ENCODE measurements around the gene NAV2.

NAV2 gene

DNA sequence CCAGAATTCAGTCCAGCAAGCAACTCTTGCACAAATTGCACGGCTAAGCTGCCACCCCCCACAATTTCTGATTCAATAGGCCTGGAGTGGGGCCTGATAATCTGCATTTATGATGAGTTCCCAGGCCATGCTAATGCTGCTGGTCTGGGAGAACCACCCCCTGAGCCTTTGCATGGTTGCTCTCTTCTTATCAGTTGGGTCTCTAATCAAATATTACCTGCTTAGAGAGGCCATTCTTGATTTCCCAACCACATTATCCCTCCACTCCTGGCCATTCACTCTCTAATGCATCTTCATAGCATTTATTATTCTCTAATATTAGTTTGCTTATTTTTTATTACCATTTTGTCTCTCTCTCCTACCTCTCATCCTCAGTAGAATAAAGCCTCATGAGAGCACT lies 99.5 kb downstream of the NAV2 start:
- Histone ChIP-seq H3K4me3 (ENCODE audit: low read depth, low read length) (no peak overlapping the region), H3K27me3 (ENCODE audit: control insufficient read depth, insufficient read depth, low read length) (no peaks in the 10 kb centered on the region), H3K4me1 (ENCODE audit: control insufficient read depth, insufficient read depth, low read length) (peaks cover 87% of the 10 kb centered on the region), H3K27ac (ENCODE audit: low read depth, low read length) (no peak overlapping the region), H3K9ac (ENCODE audit: low read depth, low read length) (no peak overlapping the region), H3K36me3 (ENCODE audit: control insufficient read depth, insufficient read depth, low read length) (no peaks in the 10 kb centered on the region), H3K9me3 (ENCODE audit: control insufficient read depth, insufficient read depth, low read length) (no peaks in the 10 kb centered on the region)

DNA sequence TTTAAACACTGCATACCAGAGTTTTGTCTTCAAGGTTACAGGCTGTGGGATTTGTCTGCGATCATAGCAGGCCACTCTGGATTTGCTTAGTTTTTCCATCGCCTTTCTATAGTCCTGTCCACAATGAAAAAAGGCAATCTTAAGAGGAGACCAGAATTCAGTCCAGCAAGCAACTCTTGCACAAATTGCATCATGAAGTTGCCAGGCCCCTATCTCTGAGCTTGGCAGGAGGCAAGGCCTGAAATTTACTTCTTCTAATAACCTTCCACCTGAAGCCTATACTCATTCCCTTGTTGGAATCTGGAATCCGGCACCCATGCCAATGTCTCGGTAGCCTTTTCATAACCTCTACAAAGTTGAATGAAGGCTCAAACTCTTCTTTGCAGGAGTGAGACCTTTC lies 100.1 kb downstream of the NAV2 start:
- no peaks in the 10 kb centered on the region for H3K36me3 ChIP-seq (ENCODE audit: control insufficient read depth, insufficient read depth, low read length)
- no peak overlapping the region for H3K9ac ChIP-seq (ENCODE audit: low read depth, low read length)
- no peaks in the 10 kb centered on the region for H3K9me3 ChIP-seq (ENCODE audit: control insufficient read depth, insufficient read depth, low read length)
- no peak overlapping the region for H3K4me3 ChIP-seq (ENCODE audit: low read depth, low read length)
- H3K27ac ChIP-seq (ENCODE audit: low read depth, low read length): no peak overlapping the region
- peaks cover 84% of the 10 kb centered on the region for H3K4me1 ChIP-seq (ENCODE audit: control insufficient read depth, insufficient read depth, low read length)
- H3K27me3 ChIP-seq (ENCODE audit: control insufficient read depth, insufficient read depth, low read length): no peaks in the 10 kb centered on the region

DNA sequence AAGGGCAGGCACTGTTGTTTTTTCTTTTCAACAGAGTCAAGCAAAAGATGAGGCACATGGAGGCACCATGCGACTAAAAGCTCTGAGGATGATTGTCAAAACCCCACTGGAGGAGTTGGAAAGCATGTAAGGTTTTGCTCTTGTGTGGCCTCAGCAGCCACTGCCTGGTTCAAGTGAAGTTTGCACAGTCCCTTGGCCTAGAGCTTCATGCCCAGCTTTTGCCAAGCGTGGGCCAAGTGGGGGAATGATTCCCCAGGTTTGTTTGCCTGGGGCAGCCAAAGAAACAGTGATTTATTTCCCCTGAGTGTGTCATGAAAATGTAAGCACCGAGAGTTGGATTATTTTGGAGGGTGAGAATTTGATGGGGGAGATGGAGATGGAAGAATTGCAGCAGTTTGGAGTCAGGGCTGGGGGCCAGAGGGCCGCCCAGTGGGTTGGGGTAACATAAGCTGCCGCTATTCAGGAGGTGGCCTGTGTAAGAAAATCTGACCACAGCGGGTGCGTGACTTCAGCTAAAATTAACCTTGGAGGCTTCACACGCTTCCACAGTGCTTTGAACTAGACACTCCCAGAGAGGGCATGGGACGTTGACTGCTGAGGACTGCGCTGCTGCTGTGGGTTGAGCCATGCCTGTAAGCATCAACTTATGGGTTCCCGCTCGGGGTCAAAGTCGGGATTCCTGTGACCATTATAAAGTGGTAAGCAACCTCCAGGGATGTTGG lies 100.7 kb downstream of the NAV2 start:
- H3K4me3 ChIP-seq (ENCODE audit: low read depth, low read length): no peak overlapping the region
- no peaks in the 10 kb centered on the region for H3K36me3 ChIP-seq (ENCODE audit: control insufficient read depth, insufficient read depth, low read length)
- H3K27ac ChIP-seq (ENCODE audit: low read depth, low read length): no peak overlapping the region
- H3K4me1 ChIP-seq (ENCODE audit: control insufficient read depth, insufficient read depth, low read length): peaks cover 82% of the 10 kb centered on the region
- no peaks in the 10 kb centered on the region for H3K9me3 ChIP-seq (ENCODE audit: control insufficient read depth, insufficient read depth, low read length)
- H3K9ac ChIP-seq (ENCODE audit: low read depth, low read length): no peak overlapping the region
- no peaks in the 10 kb centered on the region for H3K27me3 ChIP-seq (ENCODE audit: control insufficient read depth, insufficient read depth, low read length)

DNA sequence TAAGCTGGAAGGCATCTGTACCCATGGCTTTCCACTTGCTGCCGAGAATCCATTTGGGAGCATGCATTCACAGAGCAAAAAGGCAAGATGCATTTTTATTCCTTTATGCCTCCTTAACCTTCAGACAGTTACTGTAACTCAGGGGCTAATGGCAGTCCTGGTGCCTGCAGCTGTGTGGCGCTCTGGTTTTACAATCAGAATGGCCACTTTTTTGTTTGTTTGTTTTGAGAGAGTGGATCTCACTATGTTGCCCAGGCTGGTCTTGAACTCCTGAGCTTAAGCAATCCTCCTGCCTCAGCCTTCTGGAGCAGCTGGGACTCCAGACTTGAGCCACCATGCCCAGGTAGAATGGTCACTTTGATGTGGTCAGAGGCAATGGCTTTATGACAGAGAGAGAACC lies 101.8 kb downstream of the NAV2 start:
- Histone ChIP-seq H3K9me3 (ENCODE audit: control insufficient read depth, insufficient read depth, low read length) (no peaks in the 10 kb centered on the region), H3K4me3 (ENCODE audit: low read depth, low read length) (no peak overlapping the region), H3K9ac (ENCODE audit: low read depth, low read length) (no peak overlapping the region), H3K27ac (ENCODE audit: low read depth, low read length) (peak overlapping the region; percentile 23), H3K4me1 (ENCODE audit: control insufficient read depth, insufficient read depth, low read length) (peaks cover 84% of the 10 kb centered on the region), H3K27me3 (ENCODE audit: control insufficient read depth, insufficient read depth, low read length) (no peaks in the 10 kb centered on the region), H3K36me3 (ENCODE audit: control insufficient read depth, insufficient read depth, low read length) (no peaks in the 10 kb centered on the region)

DNA sequence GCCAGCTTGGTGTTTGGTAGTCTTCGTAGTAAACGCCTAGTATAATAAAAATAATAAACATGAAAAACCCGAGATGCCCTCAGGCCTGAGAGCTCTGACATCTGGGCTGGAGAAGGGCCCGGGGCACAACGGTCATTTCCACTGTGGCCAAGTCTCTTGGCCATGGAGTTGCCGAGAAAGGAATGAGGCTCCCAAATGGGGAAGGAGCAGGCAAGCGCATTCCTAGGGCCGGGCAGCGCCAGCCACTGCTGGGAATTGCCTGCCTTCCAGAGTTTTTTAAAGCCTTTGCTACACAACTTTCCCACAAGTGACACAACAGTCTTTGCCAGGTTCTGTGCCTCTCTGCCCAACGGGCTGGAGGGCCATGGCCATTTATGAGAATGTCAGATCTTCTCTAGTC lies 103.4 kb downstream of the NAV2 start:
- peaks cover 76% of the 10 kb centered on the region for H3K4me1 ChIP-seq (ENCODE audit: control insufficient read depth, insufficient read depth, low read length)

DNA sequence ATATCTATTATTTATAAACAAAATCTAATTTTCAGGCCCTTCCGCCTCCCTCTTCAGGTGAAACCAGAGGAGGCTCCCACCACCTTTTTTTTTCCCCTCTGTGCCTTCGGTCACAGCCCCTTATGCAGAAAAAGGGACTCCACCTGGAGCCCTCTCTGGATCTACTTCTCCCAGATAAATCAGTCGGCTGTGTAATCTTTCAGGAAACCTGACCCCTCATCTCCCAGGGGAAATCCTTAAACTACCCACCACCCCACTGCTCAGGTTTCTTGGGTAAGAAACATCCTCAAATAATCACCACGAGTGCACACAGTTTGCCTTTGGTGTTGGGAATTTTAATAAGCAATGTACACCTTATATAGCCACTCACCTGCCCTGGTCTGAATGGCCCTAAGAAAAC lies 104.2 kb downstream of the NAV2 start:
- peak overlapping the region; percentile 33; the same call in 1 of the 2 replicates for H3K9ac ChIP-seq (ENCODE audit: low read depth, low read length)
- peaks cover 68% of the 10 kb centered on the region for H3K4me1 ChIP-seq (ENCODE audit: control insufficient read depth, insufficient read depth, low read length)
- H3K36me3 ChIP-seq (ENCODE audit: control insufficient read depth, insufficient read depth, low read length): peaks cover 14% of the 10 kb centered on the region; the same call in 1 of the 2 replicates
- no peaks in the 10 kb centered on the region for H3K9me3 ChIP-seq (ENCODE audit: control insufficient read depth, insufficient read depth, low read length)
- peak overlapping the region; percentile 4 for H3K4me3 ChIP-seq (ENCODE audit: low read depth, low read length)
- H3K27me3 ChIP-seq (ENCODE audit: control insufficient read depth, insufficient read depth, low read length): no peaks in the 10 kb centered on the region
- H3K27ac ChIP-seq (ENCODE audit: low read depth, low read length): peak overlapping the region; percentile 95

More for the DNA sequence above, 103.4 kb downstream of the NAV2 start:
- Histone ChIP-seq H3K27me3 (ENCODE audit: control insufficient read depth, insufficient read depth, low read length) (no peaks in the 10 kb centered on the region), H3K9me3 (ENCODE audit: control insufficient read depth, insufficient read depth, low read length) (no peaks in the 10 kb centered on the region), H3K4me3 (ENCODE audit: low read depth, low read length) (peak overlapping the region; percentile 4; the same call in 1 of the 2 replicates), H3K36me3 (ENCODE audit: control insufficient read depth, insufficient read depth, low read length) (peaks cover 10% of the 10 kb centered on the region; the same call in 1 of the 2 replicates), H3K9ac (ENCODE audit: low read depth, low read length) (peak overlapping the region; percentile 33), H3K27ac (ENCODE audit: low read depth, low read length) (peak overlapping the region; percentile 95)

DNA sequence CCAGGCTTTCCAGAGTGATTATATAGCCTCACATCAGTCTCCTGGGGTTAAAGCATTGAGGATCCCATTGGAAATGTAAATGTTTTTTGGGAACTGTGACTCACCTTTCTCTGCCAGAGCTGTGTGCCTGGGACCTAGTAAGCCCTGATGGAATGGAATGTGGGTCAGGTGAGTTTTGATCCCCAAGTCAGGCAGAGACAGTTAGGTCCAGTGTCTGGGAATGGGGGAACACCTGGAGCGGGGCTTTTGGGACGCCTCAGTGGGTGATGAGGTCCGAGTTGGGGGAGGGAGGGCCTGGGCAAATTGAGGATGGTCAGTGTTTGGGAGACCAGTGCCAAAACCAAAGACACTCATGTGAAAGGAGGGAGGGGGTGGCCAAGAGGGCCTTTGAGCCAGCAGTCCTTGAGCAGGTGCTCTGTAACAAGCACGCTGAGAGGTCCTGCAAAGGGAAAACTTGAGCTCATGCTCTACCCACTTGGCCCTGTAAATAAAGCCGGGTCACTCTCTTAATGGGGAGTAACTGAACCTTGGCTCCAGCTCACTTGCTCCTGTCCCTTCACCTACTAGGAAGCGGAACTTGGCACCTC lies 104.7 kb downstream of the NAV2 start:
- H3K9ac ChIP-seq (ENCODE audit: low read depth, low read length): peak overlapping the region; percentile 69

DNA sequence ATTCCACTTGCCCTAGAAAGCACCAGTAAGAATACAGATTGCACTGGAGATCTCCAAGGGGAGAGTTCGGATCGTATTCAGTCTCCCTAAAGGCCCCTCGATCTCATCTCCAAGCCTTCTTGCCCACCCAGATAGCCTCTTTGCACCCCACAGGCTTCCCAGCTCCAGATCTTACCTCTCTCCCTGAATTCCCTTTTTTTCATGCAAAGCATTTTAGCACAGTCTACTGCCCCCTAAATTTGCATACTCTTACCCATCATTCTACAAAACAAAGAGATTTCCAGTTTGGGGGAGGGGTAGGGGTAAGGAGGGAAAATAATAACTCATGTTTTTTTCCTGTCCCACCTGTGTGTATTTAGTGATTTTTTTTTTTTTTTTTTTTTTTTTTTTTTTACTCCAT lies 105.2 kb downstream of the NAV2 start:
- Histone ChIP-seq H3K4me3 (ENCODE audit: low read depth, low read length) (peak overlapping the region; percentile 31), H3K9me3 (ENCODE audit: control insufficient read depth, insufficient read depth, low read length) (no peaks in the 10 kb centered on the region), H3K4me1 (ENCODE audit: control insufficient read depth, insufficient read depth, low read length) (peaks cover 69% of the 10 kb centered on the region), H3K27me3 (ENCODE audit: control insufficient read depth, insufficient read depth, low read length) (no peaks in the 10 kb centered on the region), H3K9ac (ENCODE audit: low read depth, low read length) (peak overlapping the region; percentile 69), H3K27ac (ENCODE audit: low read depth, low read length) (peak overlapping the region; percentile 95), H3K36me3 (ENCODE audit: control insufficient read depth, insufficient read depth, low read length) (peaks cover 14% of the 10 kb centered on the region; the same call in 1 of the 2 replicates)

More for the DNA sequence above, 104.7 kb downstream of the NAV2 start:
- H3K4me1 ChIP-seq (ENCODE audit: control insufficient read depth, insufficient read depth, low read length): peaks cover 69% of the 10 kb centered on the region
- peaks cover 14% of the 10 kb centered on the region; the same call in 1 of the 2 replicates for H3K36me3 ChIP-seq (ENCODE audit: control insufficient read depth, insufficient read depth, low read length)
- H3K4me3 ChIP-seq (ENCODE audit: low read depth, low read length): peak overlapping the region; percentile 31
- no peaks in the 10 kb centered on the region for H3K9me3 ChIP-seq (ENCODE audit: control insufficient read depth, insufficient read depth, low read length)
- peak overlapping the region; percentile 95 for H3K27ac ChIP-seq (ENCODE audit: low read depth, low read length)
- H3K27me3 ChIP-seq (ENCODE audit: control insufficient read depth, insufficient read depth, low read length): no peaks in the 10 kb centered on the region

DNA sequence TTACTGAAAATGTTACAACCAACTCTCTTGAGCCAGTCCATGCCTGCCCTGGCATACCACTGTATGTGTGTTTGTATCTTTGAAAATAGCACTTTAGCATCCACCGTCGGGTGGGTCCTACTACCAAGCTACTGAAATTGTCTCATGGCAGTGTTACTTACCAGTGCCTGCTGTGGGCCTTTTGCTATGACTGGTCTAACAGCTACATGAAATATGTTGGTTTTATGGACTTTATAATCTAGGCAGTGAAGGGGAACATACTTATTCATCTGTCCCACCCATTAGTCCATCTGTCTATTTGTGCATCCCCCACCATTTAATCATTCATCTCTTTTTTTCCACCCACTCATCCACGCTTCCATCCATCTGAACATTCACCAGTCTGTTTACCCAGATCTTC lies 106.0 kb downstream of the NAV2 start:
- peaks cover 14% of the 10 kb centered on the region; the same call in 1 of the 2 replicates for H3K36me3 ChIP-seq (ENCODE audit: control insufficient read depth, insufficient read depth, low read length)
- H3K4me1 ChIP-seq (ENCODE audit: control insufficient read depth, insufficient read depth, low read length): peaks cover 66% of the 10 kb centered on the region

DNA sequence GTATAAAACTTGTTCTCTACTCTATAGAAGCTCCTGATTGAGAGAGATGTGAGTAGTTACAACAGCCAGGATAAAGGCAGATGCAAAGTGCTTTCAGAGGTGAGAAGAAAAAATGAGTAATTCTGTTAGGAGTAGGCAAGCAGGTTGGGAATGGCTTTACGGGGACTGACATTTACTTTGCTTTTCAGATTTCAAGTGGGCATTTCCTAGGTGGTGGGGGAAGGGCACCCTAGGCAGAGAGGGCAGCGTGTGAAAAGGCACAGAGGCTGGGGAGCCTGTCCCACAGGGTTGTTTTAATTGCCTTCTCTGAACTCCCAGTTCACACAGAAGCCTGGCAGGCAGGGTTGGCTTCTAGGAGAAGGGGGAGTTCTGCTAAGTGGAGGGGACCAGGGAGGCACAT lies 106.5 kb downstream of the NAV2 start:
- Histone ChIP-seq H3K36me3 (ENCODE audit: control insufficient read depth, insufficient read depth, low read length) (peaks cover 14% of the 10 kb centered on the region; the same call in 1 of the 2 replicates), H3K4me3 (ENCODE audit: low read depth, low read length) (no peak overlapping the region), H3K9me3 (ENCODE audit: control insufficient read depth, insufficient read depth, low read length) (no peaks in the 10 kb centered on the region), H3K9ac (ENCODE audit: low read depth, low read length) (peak overlapping the region; percentile 1; the same call in 1 of the 2 replicates), H3K27me3 (ENCODE audit: control insufficient read depth, insufficient read depth, low read length) (no peaks in the 10 kb centered on the region), H3K4me1 (ENCODE audit: control insufficient read depth, insufficient read depth, low read length) (peaks cover 61% of the 10 kb centered on the region), H3K27ac (ENCODE audit: low read depth, low read length) (peak overlapping the region; percentile 95)

More for the DNA sequence above, 106.0 kb downstream of the NAV2 start:
- H3K27me3 ChIP-seq (ENCODE audit: control insufficient read depth, insufficient read depth, low read length): no peaks in the 10 kb centered on the region
- no peaks in the 10 kb centered on the region for H3K9me3 ChIP-seq (ENCODE audit: control insufficient read depth, insufficient read depth, low read length)
- H3K9ac ChIP-seq (ENCODE audit: low read depth, low read length): peak overlapping the region; percentile 1; the same call in 1 of the 2 replicates
- H3K4me3 ChIP-seq (ENCODE audit: low read depth, low read length): no peak overlapping the region
- H3K27ac ChIP-seq (ENCODE audit: low read depth, low read length): peak overlapping the region; percentile 95

DNA sequence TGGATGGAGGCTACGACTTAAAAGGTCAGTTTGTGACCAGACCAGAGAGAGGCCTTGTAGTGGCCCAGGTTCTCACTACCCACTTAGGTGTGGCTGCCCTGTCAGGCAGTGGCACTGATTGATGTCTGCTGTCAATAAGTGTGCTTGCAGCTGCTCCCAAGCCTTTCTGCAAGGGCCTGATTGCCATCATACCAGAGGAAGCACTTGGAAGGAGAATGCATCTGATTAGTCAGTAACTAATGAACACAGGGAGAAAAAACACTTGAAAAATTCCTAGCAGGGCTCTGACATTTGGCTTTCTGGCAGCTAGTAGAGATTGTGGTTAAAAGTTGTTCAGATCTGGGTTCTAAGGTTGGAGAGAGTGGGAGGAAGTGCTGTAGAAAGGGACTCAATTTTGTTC lies 107.5 kb downstream of the NAV2 start:
- no peaks in the 10 kb centered on the region for H3K27me3 ChIP-seq (ENCODE audit: control insufficient read depth, insufficient read depth, low read length)
- peaks cover 14% of the 10 kb centered on the region for H3K36me3 ChIP-seq (ENCODE audit: control insufficient read depth, insufficient read depth, low read length)
- H3K9me3 ChIP-seq (ENCODE audit: control insufficient read depth, insufficient read depth, low read length): no peaks in the 10 kb centered on the region
- no peak overlapping the region for H3K4me3 ChIP-seq (ENCODE audit: low read depth, low read length)
- H3K4me1 ChIP-seq (ENCODE audit: control insufficient read depth, insufficient read depth, low read length): peaks cover 51% of the 10 kb centered on the region
- no peak overlapping the region for H3K27ac ChIP-seq (ENCODE audit: low read depth, low read length)
- H3K9ac ChIP-seq (ENCODE audit: low read depth, low read length): no peak overlapping the region
